Measurements from ENCODE around the gene HOXC11. TPM values are rescaled to one million over a fixed set of nuclear protein-coding genes. Genes with fewer than 3 reads are reported as not detected.
A peak's percentile ranks its signal among the peaks of the same experiment; 100 is the strongest.

Gene HOXC11
- total RNA-seq, 1 donor from 2014 or later = not detected

DNA sequence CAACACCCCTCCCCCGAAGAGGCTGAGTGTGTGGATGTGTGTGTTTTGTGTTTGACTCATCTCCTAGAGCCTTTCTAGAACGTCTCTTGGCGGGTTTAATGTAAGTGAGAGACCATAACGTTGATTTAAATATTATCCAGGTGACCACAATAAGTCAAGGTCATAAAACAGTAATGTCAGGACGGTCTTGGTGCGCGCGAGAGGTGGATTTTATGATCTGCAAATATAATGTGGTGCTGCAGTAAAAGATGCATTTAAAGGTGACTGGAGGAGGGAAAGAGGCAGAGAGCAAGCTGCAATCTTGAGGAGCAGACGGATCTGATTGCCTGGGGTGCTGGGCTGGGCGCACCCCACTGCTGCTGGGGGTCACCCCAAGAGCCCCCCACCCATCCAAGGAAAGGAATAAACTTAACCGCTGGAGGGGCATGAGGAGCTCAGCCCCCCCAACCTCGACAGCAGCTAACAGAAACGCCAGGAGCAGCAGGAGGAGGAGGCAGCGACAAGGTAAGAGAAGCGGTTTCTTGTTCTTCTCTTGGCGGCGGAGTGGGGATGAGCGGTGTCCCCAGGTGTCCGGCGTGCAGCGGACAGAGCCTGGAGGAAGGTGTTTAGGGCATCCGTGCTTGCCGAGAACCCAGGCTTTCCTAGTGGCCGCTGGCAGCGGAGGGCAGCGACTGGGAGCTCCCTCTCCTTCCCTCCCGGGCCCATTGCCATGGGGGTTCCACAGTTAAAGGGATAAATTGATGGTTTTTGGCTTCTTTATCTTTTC is 17.6 kb downstream of the HOXC11 start:
- H3K27me3 Mint-ChIP-seq (ENCODE audit: insufficient read depth) = peaks cover 89% of the 10 kb centered on the region
- H3K9me3 Mint-ChIP-seq = no peaks in the 10 kb centered on the region
- H3K36me3 Mint-ChIP-seq (ENCODE audit: low read depth) = no peaks in the 10 kb centered on the region
- DNase-seq (ENCODE audit: low spot score) = no peak
- peak overlapping the region; percentile 49 for H3K27ac Mint-ChIP-seq
- H3K4me1 Mint-ChIP-seq (ENCODE audit: low read depth) = peaks cover 36% of the 10 kb centered on the region
- intact Hi-C loops (cut with micrococcal nuclease) = no loop called here
- H3K4me3 Mint-ChIP-seq = no peak overlapping the region

DNA sequence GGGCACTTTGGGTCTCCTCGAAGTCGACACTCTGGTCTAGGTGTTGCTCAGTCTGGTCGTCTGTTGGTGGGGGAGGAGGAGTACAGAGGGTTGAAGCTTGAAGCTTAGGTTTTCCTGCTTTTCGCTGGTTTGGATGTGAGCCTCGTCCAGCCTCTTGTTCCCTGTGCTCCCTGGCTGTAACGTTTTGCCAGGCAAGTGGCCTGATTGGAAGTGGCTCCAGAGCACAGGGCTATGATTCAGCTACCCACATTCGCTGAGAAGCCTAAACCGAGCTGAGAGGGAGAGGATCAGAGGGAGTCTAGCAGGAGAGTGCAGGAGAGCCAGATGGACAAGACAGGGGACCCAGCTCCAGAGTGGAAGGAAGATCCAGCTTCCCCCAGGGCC is 18.1 kb downstream of the HOXC11 start:
- intact Hi-C loops (cut with micrococcal nuclease) = no loop called here

GRCh38 chr12:53992377-53992889 is 19.5 kb downstream of the HOXC11 start:
- intact Hi-C loops (cut with micrococcal nuclease) = no loop called here
- Mint-ChIP-seq H3K36me3 (ENCODE audit: low read depth) (no peaks in the 10 kb centered on the region), H3K4me3 (no peak overlapping the region), H3K27me3 (ENCODE audit: insufficient read depth) (peaks cover 89% of the 10 kb centered on the region), H3K9me3 (no peaks in the 10 kb centered on the region), H3K4me1 (ENCODE audit: low read depth) (peaks cover 47% of the 10 kb centered on the region), H3K27ac (no peak overlapping the region)
- no peak for DNase-seq (ENCODE audit: low spot score)

More for the DNA sequence above, 18.1 kb downstream of the HOXC11 start:
- Mint-ChIP-seq H3K4me3 (no peak overlapping the region), H3K4me1 (ENCODE audit: low read depth) (peaks cover 42% of the 10 kb centered on the region), H3K27me3 (ENCODE audit: insufficient read depth) (peaks cover 90% of the 10 kb centered on the region), H3K36me3 (ENCODE audit: low read depth) (no peaks in the 10 kb centered on the region), H3K9me3 (no peaks in the 10 kb centered on the region), H3K27ac (no peak overlapping the region)
- DNase-seq (ENCODE audit: low spot score) = no peak

- Mint-ChIP-seq H3K4me1 (ENCODE audit: low read depth) (peaks cover 44% of the 10 kb centered on the region), H3K27ac (peak overlapping the region; percentile 48), H3K36me3 (ENCODE audit: low read depth) (no peaks in the 10 kb centered on the region), H3K4me3 (peak overlapping the region; percentile 39), H3K27me3 (ENCODE audit: insufficient read depth) (peaks cover 90% of the 10 kb centered on the region), H3K9me3 (no peaks in the 10 kb centered on the region)
- intact Hi-C loops (cut with micrococcal nuclease) = no loop called here
- DNase-seq (ENCODE audit: low spot score) = no peak
Measured at GRCh38 chr12:53993162-53994008, 20.5 kb downstream of the HOXC11 start.

DNA sequence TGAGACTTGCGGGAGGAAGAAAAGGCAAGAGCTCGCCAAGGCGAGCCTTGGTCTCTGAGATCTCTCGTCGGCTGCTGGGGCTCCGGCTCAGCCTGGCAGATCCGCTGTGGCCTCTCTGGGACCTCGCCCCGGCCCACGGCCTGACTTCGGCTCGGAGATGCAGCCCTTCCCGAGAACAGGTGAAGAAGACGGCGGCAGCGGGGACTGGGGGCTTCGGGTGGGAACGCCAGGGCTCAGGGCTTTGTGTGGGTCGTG is 21.0 kb downstream of the HOXC11 start:
- Mint-ChIP-seq H3K27me3 (ENCODE audit: insufficient read depth) (peaks cover 90% of the 10 kb centered on the region), H3K4me3 (peak overlapping the region; percentile 37), H3K9me3 (no peaks in the 10 kb centered on the region)

DNA sequence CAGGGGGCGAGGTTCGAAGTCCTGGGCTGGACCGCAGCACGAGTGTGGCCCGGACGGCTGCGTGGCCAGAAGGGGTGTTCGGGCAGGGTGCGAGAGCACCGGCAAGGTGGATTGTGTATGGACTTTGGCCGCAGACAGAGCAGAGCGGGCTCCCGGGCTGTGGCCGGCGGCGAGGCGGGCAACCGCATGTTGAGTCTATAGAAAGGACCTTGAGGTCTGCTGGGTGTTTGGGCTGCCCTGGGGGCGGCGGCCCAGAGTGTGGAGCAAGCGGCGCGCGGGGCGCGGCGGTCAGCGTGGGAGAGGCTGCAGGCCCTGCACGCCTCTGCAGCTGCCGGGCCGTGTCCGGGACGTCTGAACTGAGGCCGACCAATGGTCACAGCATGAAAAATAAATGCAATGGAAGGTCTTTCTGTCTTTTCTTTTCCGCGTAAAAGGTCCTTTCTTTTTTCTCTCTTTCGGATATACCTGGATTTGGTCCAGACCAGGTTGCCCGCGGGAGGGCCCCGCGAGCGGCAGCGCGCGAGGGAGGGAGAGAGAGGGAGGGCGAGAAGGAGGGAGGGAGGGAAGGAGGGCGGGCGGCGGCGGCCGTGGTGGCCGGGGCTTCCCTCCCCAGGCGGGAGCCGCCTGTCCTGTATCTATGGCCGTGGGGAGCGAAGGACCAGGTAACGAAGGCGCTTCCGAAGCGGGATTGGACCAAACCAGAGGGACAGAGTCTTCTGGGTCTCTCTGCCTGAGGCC is 21.5 kb downstream of the HOXC11 start:
- peak overlapping the region; percentile 76 for H3K27ac Mint-ChIP-seq
- intact Hi-C loops (cut with micrococcal nuclease) = loop anchor here (5.0 kb wide), 1 partner anchor 38 kb away; the partner anchor contains the start of gene HOXC5
- no peaks in the 10 kb centered on the region for H3K9me3 Mint-ChIP-seq
- no peak overlapping the region for H3K4me3 Mint-ChIP-seq
- no peak for DNase-seq (ENCODE audit: low spot score)
- H3K36me3 Mint-ChIP-seq (ENCODE audit: low read depth) = no peaks in the 10 kb centered on the region
- H3K4me1 Mint-ChIP-seq (ENCODE audit: low read depth) = peaks cover 33% of the 10 kb centered on the region
- peaks cover 89% of the 10 kb centered on the region for H3K27me3 Mint-ChIP-seq (ENCODE audit: insufficient read depth)

More for the DNA sequence above, 21.0 kb downstream of the HOXC11 start:
- DNase-seq (ENCODE audit: low spot score) = no peak
- peaks cover 38% of the 10 kb centered on the region for H3K4me1 Mint-ChIP-seq (ENCODE audit: low read depth)
- H3K27ac Mint-ChIP-seq = peak overlapping the region; percentile 61
- intact Hi-C loops (cut with micrococcal nuclease) = no loop called here
- no peaks in the 10 kb centered on the region for H3K36me3 Mint-ChIP-seq (ENCODE audit: low read depth)

- H3K9me3 Mint-ChIP-seq = no peaks in the 10 kb centered on the region
- H3K4me3 Mint-ChIP-seq = peak overlapping the region; percentile 46
- peaks cover 89% of the 10 kb centered on the region for H3K27me3 Mint-ChIP-seq (ENCODE audit: insufficient read depth)
- H3K36me3 Mint-ChIP-seq (ENCODE audit: low read depth) = no peaks in the 10 kb centered on the region
- no peak for DNase-seq (ENCODE audit: low spot score)
- peaks cover 28% of the 10 kb centered on the region for H3K4me1 Mint-ChIP-seq (ENCODE audit: low read depth)
- intact Hi-C loops (cut with micrococcal nuclease) = loop anchor here (5.0 kb wide), 1 partner anchor 37 kb away; the partner anchor contains the start of gene HOXC5
- peak overlapping the region; percentile 76 for H3K27ac Mint-ChIP-seq
Measured at GRCh38 chr12:53995002-53995377, 22.1 kb downstream of the HOXC11 start.

- Mint-ChIP-seq H3K27ac (peak overlapping the region; percentile 76), H3K4me3 (peak overlapping the region; percentile 80), H3K4me1 (ENCODE audit: low read depth) (peaks cover 22% of the 10 kb centered on the region), H3K36me3 (ENCODE audit: low read depth) (no peaks in the 10 kb centered on the region), H3K9me3 (no peaks in the 10 kb centered on the region), H3K27me3 (ENCODE audit: insufficient read depth) (peaks cover 87% of the 10 kb centered on the region)
- intact Hi-C loops (cut with micrococcal nuclease) = loop anchor here (2.0 to 5.0 kb wide), 3 partner anchors 13 to 37 kb away; partner anchors contain the start of gene HOXC5
- no peak for DNase-seq (ENCODE audit: low spot score)
Measured at GRCh38 chr12:53995378-53996239, 22.7 kb downstream of the HOXC11 start.

DNA sequence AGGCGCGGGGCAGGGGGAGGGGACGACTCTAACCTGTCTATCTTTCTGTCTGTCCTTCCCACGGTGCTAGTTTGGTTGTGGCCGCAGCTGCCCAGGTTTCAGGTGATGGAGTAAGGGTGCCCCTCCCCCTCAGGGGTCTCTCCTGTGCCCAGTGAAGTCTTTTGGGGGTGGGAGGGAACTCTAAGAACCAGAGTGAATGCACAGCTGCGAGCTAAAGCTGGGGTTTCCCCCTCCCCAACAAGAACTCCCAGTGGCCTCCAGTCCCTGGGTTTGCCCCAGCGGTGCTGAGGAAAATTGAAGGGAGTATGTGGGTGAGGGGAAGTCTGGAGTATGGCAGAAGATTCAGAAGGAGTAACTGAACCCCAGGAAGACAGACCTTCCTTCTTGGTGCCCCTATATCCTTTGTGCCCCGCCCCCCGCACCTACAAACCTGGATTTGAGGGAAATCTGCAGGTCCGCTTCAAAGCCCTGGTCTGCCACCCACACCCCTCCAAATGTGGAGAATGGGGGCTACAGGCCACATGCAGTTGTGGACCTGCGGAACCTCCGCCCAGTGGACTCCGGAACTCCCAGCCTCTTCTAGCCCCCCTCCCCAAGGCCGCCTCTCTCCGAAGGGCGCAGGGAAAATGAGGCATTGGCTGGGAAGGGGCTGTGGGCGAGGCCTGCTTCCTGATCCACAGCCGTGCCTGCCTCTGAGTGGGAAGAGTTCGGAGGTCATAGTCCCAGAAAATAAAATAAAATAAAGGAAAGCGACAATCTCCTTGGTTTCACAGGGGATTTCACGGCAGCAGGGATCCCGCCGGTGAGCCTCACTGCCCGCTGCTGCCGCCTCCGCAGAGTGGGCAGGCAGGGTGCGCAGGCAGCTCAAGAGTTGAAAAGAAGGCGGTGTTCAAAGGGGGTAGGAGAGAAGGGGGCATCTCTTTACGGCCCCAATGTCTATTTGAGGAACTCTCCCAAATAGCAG is 23.6 kb downstream of the HOXC11 start:
- Mint-ChIP-seq H3K4me1 (ENCODE audit: low read depth) (peaks cover 22% of the 10 kb centered on the region), H3K27ac (no peak overlapping the region), H3K9me3 (no peaks in the 10 kb centered on the region), H3K36me3 (ENCODE audit: low read depth) (no peaks in the 10 kb centered on the region), H3K4me3 (peak overlapping the region; percentile 80), H3K27me3 (ENCODE audit: insufficient read depth) (peaks cover 89% of the 10 kb centered on the region)
- intact Hi-C loops (cut with micrococcal nuclease) = loop anchor here (2.0 to 5.0 kb wide), 3 partner anchors 14 to 36 kb away; partner anchors contain the start of gene HOXC5
- DNase-seq (ENCODE audit: low spot score) = no peak

DNA sequence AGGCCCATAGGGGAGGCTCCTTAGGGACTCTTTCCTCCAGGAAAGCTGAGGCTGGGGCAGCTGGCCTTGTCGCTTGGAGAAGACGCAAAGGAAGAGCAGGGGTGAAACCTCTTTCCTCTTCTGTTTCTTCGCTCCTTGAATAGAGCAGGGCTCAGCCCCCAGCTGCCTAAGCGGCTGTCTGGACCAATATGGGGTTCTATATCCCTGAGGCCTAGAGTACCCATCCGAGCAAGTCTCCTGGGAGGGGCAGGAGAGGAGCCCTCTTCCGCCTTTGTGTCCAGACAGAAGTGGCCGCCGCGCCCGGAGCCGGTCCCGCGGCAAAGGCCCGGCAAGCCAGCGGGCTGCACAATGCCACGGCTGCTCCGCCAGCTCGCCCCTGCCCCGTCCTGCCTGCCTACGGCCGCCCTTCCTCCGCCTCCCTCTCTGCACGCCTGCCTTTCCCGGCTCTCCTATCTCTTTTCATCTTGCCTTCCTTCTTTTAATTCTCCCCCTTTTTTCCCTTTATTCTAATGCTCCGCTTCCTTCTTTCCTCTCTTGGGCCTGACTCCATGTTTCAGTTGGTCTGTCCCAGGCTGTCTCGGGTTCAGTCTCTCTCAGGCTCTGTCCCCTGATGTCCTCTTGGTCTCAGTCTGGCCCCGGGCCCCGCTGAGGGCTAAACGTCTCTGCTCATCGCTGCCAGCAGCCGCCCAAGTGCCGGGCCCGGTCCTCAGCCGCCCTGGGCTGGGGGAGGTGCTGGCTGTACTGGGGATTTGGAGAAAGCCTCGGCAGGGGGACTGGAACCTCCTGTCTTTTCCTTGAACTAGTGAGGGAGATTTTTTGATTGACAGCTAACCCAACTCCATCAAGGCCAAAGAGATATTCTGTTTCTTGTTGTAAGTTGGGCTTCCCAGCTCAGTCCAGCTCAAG is 24.5 kb downstream of the HOXC11 start:
- DNase-seq (ENCODE audit: low spot score) = no peak
- no peaks in the 10 kb centered on the region for H3K9me3 Mint-ChIP-seq
- H3K4me1 Mint-ChIP-seq (ENCODE audit: low read depth) = peaks cover 25% of the 10 kb centered on the region
- no peaks in the 10 kb centered on the region for H3K36me3 Mint-ChIP-seq (ENCODE audit: low read depth)
- peaks cover 89% of the 10 kb centered on the region for H3K27me3 Mint-ChIP-seq (ENCODE audit: insufficient read depth)
- no peak overlapping the region for H3K4me3 Mint-ChIP-seq
- intact Hi-C loops (cut with micrococcal nuclease) = loop anchor here (2.0 to 5.0 kb wide), 3 partner anchors 15 to 35 kb away; partner anchors contain the start of gene HOXC5
- H3K27ac Mint-ChIP-seq = peak overlapping the region; percentile 7

Data from activated T-helper 1 cell treated with anti-CD3 and anti-CD28 coated beads, Interleukin-12 subunit alpha, Interleukin-12 subunit beta, Interleukin-2, Interleukin-4 antibody, amounts not matched to agents 30 ng/mL and 10 ng/mL and 1 ng/mL, durations not matched to agents 14 hours and 24 hours and 36 hours (primary cell).